Measurements from ENCODE around the gene CAVIN1.
"Not testable (repeated sequence)": the region's sequence is repeated elsewhere in the genome, so short reads cannot be mapped to it uniquely, and the experiment has no call there.

CAVIN1 gene

GRCh38 chr17:42372142-42372541 is 50.9 kb downstream of the CAVIN1 start:
- H3K79me2 ChIP-seq (ENCODE audit: insufficient read depth, low read length), result no peaks in the 10 kb centered on the region; the same call in 1 of the 2 replicates

GRCh38 chr17:42368797-42369561 is 54.1 kb downstream of the CAVIN1 start:
- H4K20me1 ChIP-seq (ENCODE audit: low read depth, low read length); H3K4me3 ChIP-seq (ENCODE audit: insufficient read depth, low read length, poor library complexity, severe bottlenecking); H3K79me2 ChIP-seq (ENCODE audit: insufficient read depth, low read length); H3K27ac ChIP-seq (ENCODE audit: low read depth, low read length); H3K9me2 ChIP-seq (replicated peaks; ENCODE audit: insufficient read depth, low read length); H3F3A ChIP-seq (ENCODE audit: insufficient read depth); H3K36me3 ChIP-seq (ENCODE audit: low read length); H3K4me2 ChIP-seq (ENCODE audit: low read depth, low read length, poor library complexity, severe bottlenecking); H3K9me3 ChIP-seq (ENCODE audit: insufficient read depth, low read length); H3K27me3 ChIP-seq (ENCODE audit: low read length); H2AFZ ChIP-seq (ENCODE audit: low read depth, low read length, severe bottlenecking); H3K9ac ChIP-seq (ENCODE audit: low read length): not testable (repeated sequence)

More at GRCh38 chr17:42372142-42372541, 50.9 kb downstream of the CAVIN1 start:
- no peak overlapping the region for H3K4me2 ChIP-seq (ENCODE audit: low read depth, low read length, poor library complexity, severe bottlenecking)
- H3K27ac ChIP-seq (ENCODE audit: low read depth, low read length), result no peak overlapping the region
- TF ChIP-seq CTCF (IDR thresholded peaks at IDR 0.05; ENCODE audit: insufficient read depth, low read length, poor library complexity, severe bottlenecking), result no peak
- no peak for TF ChIP-seq EZH2phosphoT487 (conservative IDR thresholded peaks at IDR 0.05; ENCODE audit: low read length)
- H3K9ac ChIP-seq (ENCODE audit: low read length), result no peak overlapping the region
- no peak overlapping the region for H2AFZ ChIP-seq (ENCODE audit: low read depth, low read length, severe bottlenecking)
- no peaks in the 10 kb centered on the region for H3K9me2 ChIP-seq (replicated peaks; ENCODE audit: insufficient read depth, low read length)
- H4K20me1 ChIP-seq (ENCODE audit: low read depth, low read length), result no peaks in the 10 kb centered on the region
- H3F3A ChIP-seq (ENCODE audit: insufficient read depth), result no peaks in the 10 kb centered on the region; the same call in 1 of the 2 replicates
- no peak overlapping the region for H3K4me3 ChIP-seq (ENCODE audit: insufficient read depth, low read length, poor library complexity, severe bottlenecking)
- H3K36me3 ChIP-seq (ENCODE audit: low read length), result no peaks in the 10 kb centered on the region
- no peaks in the 10 kb centered on the region for H3K9me3 ChIP-seq (ENCODE audit: insufficient read depth, low read length)
- no peaks in the 10 kb centered on the region for H3K27me3 ChIP-seq (ENCODE audit: low read length)

GRCh38 chr17:42368310-42368709 is 54.7 kb downstream of the CAVIN1 start:
- H3K27me3 ChIP-seq (ENCODE audit: low read length); H3K9me3 ChIP-seq (ENCODE audit: insufficient read depth, low read length); H3K9me2 ChIP-seq (replicated peaks; ENCODE audit: insufficient read depth, low read length); H3K4me3 ChIP-seq (ENCODE audit: insufficient read depth, low read length, poor library complexity, severe bottlenecking); H4K20me1 ChIP-seq (ENCODE audit: low read depth, low read length); H2AFZ ChIP-seq (ENCODE audit: low read depth, low read length, severe bottlenecking); H3K27ac ChIP-seq (ENCODE audit: low read depth, low read length); H3K9ac ChIP-seq (ENCODE audit: low read length); H3K36me3 ChIP-seq (ENCODE audit: low read length); H3K79me2 ChIP-seq (ENCODE audit: insufficient read depth, low read length); H3F3A ChIP-seq (ENCODE audit: insufficient read depth); H3K4me2 ChIP-seq (ENCODE audit: low read depth, low read length, poor library complexity, severe bottlenecking): not testable (repeated sequence)

- H3K4me2 ChIP-seq (ENCODE audit: low read depth, low read length, poor library complexity, severe bottlenecking); H3K36me3 ChIP-seq (ENCODE audit: low read length); H3K9me2 ChIP-seq (replicated peaks; ENCODE audit: insufficient read depth, low read length): not testable (repeated sequence)
Observed at GRCh38 chr17:42366176-42367023, 56.7 kb downstream of the CAVIN1 start.

More at GRCh38 chr17:42366176-42367023, 56.7 kb downstream of the CAVIN1 start:
- H3K79me2 ChIP-seq (ENCODE audit: insufficient read depth, low read length); H4K20me1 ChIP-seq (ENCODE audit: low read depth, low read length); H3K9me3 ChIP-seq (ENCODE audit: insufficient read depth, low read length); H3K9ac ChIP-seq (ENCODE audit: low read length); H2AFZ ChIP-seq (ENCODE audit: low read depth, low read length, severe bottlenecking); H3K4me3 ChIP-seq (ENCODE audit: insufficient read depth, low read length, poor library complexity, severe bottlenecking); H3F3A ChIP-seq (ENCODE audit: insufficient read depth); H3K27ac ChIP-seq (ENCODE audit: low read depth, low read length); H3K27me3 ChIP-seq (ENCODE audit: low read length): not testable (repeated sequence)

Data from SU-DHL-6 (cell line).